Fibroblast of the aortic adventitia (primary cell): ENCODE measurements around the gene EHF. TPM values are rescaled to one million over a fixed set of nuclear protein-coding genes. Genes with fewer than 3 reads are reported as not detected.

Experiments used
- DNase-seq: peaks from one replicate; pipeline ENCODE4 v3.0.0-alpha.2; 2010; ENCODE audit warnings: low read depth
- H3K4me3 ChIP-seq: 2 replicates; pipeline ENCODE4 v1.5.1; 2011; ENCODE audit warnings: low read depth, mild to moderate bottlenecking, control low read depth, low read length, moderate library complexity
- total RNA-seq: library from RNA; depleted of rRNA; stranded (reverse); fragments of >200 nt; gene quantifications from 2 replicates; pipeline ENCODE4 v1.2.3, GENCODE V29; 2012; ENCODE audit warnings: low replicate concordance
- TF ChIP-seq, protein P1 (sequence below): IDR thresholded peaks from 2 replicates; pipeline ENCODE4 v1.5.1; 2011; ENCODE audit warnings: mild to moderate bottlenecking, low read length, control low read depth, inconsistent platforms; ENCODE audit not compliant: insufficient read depth

Gene EHF
- total RNA-seq, 1 donor: 0.18 TPM

DNA sequence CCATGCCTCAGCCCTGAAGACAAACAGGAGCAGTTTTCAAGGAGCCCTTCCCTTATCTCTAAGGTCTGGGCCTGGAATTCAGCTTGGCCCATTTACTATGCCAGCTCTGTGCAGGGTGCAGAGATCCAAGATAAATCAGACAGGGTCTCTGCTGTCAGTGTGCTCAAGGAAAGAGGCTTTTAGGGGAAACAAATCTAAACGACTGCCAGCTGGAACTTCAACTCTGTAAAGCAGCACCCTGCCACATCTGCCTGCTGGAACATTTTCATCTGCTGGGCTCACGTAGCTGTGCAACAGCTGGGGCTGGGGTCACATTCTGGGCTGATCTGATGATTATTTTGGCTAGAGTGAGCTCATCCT is 19.8 kb upstream of the EHF start:
- no peak overlapping the region for H3K4me3 ChIP-seq
- peak; percentile 44 for DNase-seq

DNA sequence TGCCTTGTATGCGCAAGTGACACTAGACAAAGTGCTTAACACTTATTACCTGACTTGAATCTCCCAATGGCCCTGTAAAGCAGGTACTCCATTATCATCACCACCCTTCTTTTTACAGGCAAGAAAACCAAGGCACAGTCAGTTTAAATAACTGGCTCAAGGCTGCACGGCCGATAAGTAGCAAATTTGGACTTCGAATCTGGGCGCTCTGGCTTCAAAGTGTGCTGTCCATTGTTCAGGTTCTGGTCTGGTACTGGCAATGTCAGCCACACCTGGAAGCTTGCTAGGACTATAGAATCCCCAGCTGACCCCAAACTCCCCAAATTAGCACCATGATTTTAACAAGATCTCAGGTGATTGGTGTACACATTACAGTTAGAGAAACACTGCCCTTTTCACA is 19.3 kb upstream of the EHF start:
- no peak overlapping the region for H3K4me3 ChIP-seq
- no peak for DNase-seq
- TF ChIP-seq, protein P1, sequence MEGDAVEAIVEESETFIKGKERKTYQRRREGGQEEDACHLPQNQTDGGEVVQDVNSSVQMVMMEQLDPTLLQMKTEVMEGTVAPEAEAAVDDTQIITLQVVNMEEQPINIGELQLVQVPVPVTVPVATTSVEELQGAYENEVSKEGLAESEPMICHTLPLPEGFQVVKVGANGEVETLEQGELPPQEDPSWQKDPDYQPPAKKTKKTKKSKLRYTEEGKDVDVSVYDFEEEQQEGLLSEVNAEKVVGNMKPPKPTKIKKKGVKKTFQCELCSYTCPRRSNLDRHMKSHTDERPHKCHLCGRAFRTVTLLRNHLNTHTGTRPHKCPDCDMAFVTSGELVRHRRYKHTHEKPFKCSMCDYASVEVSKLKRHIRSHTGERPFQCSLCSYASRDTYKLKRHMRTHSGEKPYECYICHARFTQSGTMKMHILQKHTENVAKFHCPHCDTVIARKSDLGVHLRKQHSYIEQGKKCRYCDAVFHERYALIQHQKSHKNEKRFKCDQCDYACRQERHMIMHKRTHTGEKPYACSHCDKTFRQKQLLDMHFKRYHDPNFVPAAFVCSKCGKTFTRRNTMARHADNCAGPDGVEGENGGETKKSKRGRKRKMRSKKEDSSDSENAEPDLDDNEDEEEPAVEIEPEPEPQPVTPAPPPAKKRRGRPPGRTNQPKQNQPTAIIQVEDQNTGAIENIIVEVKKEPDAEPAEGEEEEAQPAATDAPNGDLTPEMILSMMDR: no peak

More for the DNA sequence above, 19.8 kb upstream of the EHF start:
- TF ChIP-seq, protein P1: no peak

DNA sequence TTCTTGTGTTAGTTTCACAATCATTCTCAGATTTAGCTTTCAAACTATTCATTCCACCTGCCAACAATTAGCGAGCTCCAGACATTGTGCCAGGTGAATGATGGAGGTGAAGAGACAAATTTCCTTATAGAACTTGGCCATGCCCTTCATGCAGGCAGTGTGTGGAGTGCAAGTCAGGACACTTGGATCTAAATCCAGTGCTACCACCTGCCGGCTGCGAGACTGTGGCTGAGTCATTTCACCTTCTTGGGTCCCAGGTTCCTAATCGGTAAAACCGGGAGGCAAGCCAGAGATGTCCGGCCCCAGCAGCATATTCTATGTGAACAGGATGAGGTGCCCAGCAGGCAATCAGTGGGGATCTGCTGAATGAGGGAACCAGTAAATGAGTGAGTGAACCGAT is 18.6 kb upstream of the EHF start:
- TF ChIP-seq, protein P1: no peak
- DNase-seq: no peak
- H3K4me3 ChIP-seq: no peak overlapping the region

DNA sequence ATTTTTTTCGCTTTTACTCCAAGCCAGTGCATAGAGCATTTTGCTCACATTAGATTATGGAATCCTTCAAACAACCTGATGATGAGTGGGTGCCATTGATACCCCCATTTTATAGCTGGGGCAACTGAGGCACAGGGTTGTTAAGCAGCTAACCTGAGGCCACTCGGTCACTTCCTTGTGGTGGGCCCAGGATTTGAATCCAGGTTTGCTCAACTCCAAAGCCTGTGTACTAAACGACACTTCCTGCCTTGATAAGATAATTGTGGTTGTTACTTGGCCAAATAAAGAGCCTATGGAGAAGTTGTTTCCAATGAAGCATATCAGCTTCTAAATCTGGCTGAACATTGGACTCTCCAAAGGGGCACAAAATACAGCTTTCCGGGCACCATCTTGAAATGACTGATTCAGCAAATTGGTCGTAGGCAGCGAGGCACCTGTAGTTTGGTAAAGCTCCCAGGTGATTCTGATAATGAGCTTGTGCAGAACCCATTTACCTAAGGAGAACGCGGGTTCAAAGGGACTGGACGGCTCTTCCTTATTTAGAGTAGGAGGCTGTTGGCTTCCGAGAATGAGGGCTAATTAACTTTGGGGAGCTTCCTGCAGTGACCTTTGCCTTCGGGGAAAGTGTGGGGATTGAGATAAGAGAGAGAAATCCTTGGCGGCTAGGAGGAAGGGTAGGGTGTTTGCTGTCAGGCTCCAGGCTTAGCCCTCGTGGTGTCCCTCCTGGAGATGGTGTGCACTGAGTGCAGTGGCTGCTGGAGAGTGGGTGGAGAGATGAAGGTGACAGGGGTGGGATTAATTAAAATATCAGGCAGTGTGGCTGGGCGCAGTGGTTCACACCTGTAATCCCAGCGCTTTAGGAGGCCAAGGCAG is 17.5 kb upstream of the EHF start:
- TF ChIP-seq, protein P1: no peak
- DNase-seq: no peak

DNA sequence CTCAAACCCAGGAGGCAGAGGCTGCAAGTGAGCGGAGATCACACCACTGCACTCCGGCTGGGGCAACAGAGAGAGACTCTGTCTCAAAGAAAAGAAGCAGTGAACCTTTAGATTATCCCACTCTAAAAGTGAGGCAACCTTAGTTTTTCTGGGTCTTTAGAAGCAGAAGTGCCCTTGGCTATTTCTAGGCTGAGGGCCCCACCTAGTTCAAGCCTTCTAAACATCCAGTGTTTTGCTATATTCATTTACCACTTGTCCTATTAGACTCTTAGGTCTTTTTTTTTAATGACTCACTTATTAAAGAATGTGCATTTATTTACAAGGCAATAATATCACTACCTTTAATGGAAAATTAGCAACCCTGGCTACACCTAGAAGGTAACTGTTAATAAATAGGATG is 16.7 kb upstream of the EHF start:
- TF ChIP-seq, protein P1: no peak
- no peak overlapping the region for H3K4me3 ChIP-seq

More for the DNA sequence above, 17.5 kb upstream of the EHF start:
- no peak overlapping the region for H3K4me3 ChIP-seq

DNA sequence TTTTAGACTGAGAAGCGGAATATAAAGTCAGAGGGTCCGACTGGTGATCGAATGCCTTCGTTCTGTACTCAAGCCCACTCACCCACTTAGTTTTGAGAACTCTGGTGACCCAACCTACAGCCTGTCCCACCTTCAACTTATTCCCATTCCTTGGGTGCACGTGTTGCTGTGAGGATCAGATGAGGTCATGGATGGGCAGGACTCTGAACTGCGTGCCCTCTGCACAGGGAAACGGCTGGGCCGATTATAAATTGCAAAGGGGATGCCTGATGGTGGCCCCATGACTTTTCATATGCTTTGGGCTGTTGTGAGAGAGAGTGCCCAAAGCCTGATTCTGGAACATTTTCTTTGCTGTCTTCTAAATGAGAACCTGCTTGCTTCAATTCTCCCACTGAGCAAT is 16.0 kb upstream of the EHF start:
- TF ChIP-seq, protein P1: no peak
- no peak for DNase-seq
- H3K4me3 ChIP-seq: no peak overlapping the region

More for the DNA sequence above, 16.7 kb upstream of the EHF start:
- DNase-seq: no peak
